GM12873 (cell line): ENCODE measurements around the gene MYO18A.

ENCODE experiments used
- CTCF ChIP-seq: IDR thresholded peaks from 2 replicates; pipeline ENCODE4 v1.5.1; 2012; ENCODE audit warnings: low read depth, mild to moderate bottlenecking, moderate library complexity, low read length, control low read depth; ENCODE audit not compliant: insufficient read depth; ENCODE audit errors: missing control alignments

MYO18A gene

GRCh38 chr17:29177541-29177870 lies 2.7 kb downstream of the MYO18A start:
- TF ChIP-seq CTCF: no peak

GRCh38 chr17:29176558-29177351 lies 3.4 kb downstream of the MYO18A start:
- TF ChIP-seq CTCF: no peak

GRCh38 chr17:29175349-29175748 lies 4.8 kb downstream of the MYO18A start:
- no peak for TF ChIP-seq CTCF

GRCh38 chr17:29172589-29172988 lies 7.6 kb downstream of the MYO18A start:
- TF ChIP-seq CTCF: no peak

- TF ChIP-seq CTCF: no peak
Measured at GRCh38 chr17:29170682-29171081, 9.5 kb downstream of the MYO18A start.

GRCh38 chr17:29169806-29170591 lies 10.2 kb downstream of the MYO18A start:
- TF ChIP-seq CTCF: no peak

- TF ChIP-seq CTCF: no peak
Measured at GRCh38 chr17:29168079-29168758, 12.0 kb downstream of the MYO18A start.
